Cortex of kidney (tissue), 1 donor: ENCODE data around the gene INTS3.

ENCODE experiments used
- DNase-seq: peaks from one replicate; lab custom pipeline; 2025; lab: John Stamatoyannopoulos, UW

The INTS3 gene

DNA sequence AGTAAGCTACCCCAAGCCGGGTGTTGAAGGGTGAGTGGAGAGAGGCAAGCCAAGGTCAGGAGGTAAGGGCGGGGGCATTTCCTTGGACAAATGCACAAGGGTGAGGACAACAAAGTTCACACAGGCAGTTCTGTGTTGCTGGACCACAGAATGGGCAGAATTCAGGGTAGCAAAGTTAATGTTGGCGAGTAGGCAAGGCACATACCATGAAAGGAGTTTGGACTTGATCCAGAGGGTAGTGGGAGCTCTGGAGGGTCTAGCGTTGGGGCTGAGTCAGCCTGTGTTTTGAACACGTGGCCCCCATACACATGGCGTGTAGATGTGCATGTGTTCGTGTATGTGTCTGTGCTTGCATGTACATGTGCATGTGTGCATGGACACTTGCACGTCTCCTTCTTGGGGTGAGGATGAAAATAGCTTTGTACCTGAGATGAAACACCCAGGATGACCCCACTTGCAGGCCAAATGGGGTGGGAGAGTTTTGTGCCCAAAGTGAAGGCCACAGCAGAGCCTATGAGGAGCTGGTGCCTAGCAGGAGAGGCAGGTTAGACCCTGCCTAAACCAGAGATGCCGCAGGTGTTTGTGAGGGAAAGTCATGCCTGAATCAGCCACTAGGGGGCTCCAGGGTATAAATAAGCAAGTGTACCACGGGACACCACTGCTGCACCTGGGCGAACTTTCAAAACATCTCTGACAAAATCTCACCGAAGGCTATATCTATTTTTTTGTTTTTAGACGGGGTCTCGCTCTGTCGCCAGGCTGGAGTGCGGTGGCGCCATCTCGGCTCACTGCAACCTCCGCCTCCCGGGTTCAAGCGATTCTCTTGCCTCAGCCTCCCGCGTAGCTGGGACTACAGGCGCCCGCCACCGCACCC, 69.2 kb downstream of the INTS3 start:
- DNase-seq = no peak

DNA sequence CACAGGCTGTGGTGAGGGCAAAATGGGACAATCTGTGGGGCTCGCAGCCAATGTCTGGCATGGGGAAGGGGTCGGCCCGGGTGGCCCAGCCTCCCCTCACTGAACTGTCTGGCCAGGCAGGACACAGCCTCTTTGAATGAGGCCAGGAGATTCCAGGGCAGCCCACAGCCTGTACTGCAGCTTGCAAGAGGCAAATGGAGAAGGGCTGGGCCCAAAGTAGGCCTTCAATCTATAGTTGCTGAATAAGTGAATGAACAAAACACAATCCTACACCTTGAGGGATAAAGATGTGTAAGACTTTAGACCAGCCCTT, 70.6 kb downstream of the INTS3 start:
- DNase-seq = no peak

DNA sequence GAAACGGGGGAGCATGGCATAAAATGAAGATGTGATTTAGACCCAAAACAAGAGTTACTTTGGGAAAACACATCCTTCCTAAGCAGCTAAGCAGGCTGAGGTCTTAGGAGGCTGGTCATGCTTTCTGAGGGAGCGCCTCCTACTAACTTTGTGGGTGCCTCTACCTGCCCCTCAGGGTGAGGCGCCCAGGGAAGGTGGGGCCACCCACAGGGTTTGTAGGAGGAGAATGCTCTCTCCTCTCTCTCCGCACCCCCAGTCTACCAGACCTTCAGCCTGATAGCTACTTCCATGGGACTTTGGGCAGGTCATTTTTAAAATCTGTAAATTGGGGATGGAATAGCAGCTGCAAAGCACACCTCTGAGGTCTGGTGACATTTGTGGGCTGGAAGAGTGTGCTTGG, 71.2 kb downstream of the INTS3 start:
- DNase-seq = no peak

DNA sequence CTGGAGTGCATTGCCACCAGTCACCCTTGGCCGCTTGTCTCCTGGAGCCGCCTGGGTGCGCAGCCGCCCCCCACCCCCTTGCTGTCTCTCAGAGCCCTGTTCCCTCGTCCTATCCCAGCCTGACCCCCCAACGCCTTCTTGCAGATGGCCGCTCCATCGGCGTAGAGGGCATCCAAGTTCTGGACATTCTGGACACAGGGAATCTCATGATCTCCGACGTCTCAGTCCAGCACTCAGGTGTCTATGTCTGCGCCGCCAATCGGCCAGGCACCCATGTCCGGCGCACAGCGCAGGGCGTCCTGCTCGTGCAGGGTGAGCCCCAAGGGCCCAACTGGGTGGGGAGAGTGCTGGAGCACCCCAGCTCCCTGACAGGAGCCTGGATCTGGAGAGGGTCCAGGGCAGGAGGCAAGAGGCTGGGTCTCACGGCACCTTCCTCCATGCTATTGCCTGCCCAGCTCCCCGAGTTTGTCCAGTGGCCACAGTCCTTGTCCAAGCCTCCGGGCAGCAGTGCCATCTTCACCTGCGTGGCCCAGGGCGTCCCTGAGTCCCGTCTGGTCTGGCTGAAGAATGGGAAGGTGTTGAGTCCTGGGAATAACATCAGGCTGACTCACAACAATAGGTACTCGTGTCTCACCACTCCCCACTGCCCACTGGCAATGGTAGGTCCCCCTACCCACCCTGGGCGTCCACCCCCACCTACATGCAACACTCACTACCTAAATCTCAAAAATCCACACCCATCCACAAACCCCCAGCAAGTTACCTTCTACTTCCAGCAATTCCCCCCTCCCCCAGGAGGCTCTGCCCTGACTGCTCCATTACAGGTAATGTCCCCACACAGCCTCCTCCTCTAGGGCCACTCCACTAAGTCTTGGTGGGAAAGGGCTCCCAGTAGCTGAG, 72.0 kb downstream of the INTS3 start:
- no peak for DNase-seq

DNA sequence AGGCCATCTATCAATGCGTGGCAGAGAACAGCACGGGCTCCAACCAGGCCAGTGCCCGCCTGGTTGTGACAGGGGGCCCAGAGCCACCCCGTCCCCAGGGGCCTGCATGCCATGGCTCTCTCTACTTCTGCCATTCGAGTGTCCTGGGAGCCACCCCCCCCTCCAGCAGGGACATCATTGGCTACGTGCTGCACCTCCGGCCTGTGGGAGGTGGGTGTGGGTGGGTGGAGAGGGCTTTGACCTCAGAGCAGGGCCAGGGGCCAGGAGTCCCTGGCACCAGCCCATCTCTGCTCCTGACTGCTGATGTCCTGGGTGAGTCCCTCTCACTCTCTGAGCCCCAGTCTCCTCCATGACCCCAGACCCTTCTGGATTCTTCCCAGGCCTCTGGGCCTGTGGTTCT, 72.7 kb downstream of the INTS3 start:
- DNase-seq = no peak

DNA sequence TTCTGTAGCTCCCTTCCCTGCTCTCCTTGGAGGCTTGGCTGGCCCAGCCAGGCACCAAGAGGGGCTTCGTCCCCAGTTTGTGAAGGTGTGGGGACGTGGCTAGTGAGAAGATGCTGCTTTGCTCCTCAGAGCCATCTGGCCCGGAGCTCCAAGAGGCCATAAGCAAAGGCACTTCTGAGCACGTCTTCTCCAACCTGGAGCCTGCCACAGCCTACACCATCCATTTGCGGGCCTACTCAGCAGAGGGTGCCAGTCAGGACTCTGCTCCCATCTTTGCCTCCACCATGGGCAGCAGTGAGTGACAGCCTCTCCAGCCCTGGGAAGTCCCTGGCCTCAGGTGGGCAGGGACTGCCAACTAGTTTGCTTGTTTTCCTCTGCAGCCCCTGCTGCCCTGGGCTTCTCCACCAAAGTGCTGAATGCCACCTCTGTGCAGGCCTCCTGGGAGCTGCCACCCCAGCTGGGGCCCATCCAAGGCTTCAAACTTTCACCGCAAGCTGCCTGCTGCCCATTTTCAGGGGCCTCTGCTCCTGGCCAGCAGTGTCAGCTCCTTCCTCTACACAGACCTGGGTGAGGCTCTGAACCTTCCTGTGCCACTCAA, 73.3 kb downstream of the INTS3 start:
- DNase-seq = no peak

DNA sequence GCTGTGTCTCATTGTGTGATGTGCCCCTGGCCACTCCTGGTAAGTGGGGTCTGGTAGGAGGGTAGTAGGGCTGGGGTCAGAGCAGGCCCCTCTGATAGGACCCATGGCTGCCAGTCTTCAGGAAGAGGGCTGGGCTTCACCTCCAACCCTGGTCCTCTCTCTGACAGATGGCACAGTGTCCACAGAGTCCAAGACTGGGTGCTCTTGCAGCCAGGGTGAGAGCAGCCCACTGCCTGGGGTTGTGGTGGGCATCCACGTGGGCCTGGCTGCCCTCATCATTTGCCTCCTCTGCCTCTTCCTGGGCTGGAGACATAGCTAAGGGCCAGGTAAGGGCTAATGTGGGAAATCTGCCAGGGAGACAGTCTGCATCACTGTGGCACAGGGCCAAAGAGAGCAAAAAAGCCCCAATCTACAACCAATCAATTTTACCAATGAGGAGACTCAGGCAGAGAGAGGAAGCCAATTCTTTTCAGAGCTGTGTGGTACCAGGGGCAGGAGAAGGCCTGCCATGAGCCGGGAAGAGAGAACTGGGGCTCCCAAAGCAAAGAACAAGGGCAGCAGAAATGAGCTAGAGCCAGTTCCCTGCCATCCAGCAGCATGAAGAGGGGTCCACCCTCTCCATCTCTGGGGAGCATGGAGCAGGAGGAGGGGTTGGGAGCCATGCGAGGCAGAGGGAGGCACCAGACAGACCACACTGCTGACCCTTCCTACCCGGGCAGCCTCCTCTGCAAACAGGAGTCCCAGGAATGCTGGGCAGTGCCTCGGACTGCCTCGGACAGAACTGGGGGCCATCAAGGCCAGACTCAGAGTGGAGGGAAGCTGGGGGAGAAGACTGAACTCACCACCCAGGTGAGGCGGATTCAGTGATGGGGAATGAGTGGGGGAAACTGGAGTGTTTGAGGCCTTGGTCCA, 74.2 kb downstream of the INTS3 start:
- no peak for DNase-seq

DNA sequence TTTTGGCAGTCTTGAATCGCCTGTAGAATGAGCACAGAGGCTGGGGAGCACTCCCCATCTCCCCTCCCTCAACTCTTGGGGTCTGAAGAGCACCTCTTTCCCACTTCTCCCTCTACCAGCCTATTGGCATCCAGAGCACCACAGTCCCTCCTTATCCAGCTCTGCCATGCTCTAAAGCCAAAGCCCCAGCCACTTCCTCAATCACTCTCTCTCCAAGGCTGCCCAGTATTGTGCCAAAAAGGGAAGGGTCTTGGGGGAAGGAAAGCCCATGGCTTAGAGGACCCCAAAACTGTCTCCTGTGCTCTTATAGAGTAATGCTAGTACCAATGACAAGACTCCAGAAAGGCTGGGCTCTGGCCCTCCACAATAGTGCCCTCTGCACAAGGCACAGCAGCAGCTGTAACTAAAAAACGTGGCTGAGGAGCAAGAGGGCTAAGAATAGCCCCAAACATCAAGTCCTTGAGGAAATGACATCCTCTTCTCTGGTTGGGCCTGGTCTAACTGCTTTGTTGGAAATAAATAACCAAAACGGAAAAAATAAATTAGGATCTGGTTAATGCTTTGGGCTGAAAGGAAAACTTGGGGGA, 75.7 kb downstream of the INTS3 start:
- no peak for DNase-seq

DNA sequence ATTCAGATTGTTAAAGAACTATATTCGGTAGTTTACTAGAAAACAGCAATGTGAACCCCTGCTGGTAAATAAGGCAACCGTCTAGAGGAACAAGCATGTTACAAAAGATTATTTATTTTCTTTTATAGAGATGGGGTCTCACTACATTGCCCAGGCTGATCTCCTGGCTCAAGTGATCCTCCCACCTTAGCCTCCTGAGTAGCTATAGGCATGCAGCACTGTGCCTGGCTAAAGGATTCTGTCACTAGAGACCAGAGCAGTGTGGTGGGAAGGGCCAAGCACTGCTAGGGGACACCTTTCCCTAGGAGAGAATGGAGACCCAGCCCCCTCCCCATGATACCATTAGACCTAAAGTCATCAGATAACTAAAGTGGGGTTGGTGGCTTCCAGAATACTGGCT, 76.3 kb downstream of the INTS3 start:
- no peak for DNase-seq

DNA sequence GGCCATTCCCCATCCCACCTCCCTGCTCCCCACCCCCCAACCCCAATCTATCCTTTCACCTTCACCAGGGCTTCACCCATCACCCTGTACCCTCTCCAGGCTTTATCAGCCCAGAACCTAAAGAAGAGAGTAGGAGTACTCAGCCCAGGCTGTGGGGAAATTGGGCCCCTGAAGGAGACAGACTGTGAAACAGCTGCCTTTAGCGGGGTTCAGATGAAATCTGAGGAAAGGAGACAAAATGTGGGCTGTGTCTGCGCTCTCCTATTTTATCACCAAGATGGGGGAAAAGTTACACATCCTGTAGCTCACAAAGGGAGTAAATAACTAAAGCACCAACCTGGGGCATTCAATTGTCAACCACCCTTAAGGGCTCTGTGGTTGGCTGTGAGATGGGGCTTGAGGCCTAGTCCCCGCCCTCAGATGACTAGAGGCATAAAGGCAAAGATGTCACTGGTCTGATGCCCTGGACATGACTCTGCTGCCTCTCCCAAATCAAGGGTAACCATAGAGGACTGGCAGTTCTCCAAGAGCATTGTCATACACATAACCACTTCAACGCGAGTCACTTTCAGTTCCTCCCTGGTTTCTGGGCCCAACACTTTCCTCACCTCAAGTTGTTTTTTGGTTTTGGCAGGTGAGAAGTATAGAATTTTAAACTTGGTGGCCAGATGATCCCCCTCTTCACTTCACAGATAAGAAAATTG, 77.3 kb downstream of the INTS3 start:
- DNase-seq = no peak

DNA sequence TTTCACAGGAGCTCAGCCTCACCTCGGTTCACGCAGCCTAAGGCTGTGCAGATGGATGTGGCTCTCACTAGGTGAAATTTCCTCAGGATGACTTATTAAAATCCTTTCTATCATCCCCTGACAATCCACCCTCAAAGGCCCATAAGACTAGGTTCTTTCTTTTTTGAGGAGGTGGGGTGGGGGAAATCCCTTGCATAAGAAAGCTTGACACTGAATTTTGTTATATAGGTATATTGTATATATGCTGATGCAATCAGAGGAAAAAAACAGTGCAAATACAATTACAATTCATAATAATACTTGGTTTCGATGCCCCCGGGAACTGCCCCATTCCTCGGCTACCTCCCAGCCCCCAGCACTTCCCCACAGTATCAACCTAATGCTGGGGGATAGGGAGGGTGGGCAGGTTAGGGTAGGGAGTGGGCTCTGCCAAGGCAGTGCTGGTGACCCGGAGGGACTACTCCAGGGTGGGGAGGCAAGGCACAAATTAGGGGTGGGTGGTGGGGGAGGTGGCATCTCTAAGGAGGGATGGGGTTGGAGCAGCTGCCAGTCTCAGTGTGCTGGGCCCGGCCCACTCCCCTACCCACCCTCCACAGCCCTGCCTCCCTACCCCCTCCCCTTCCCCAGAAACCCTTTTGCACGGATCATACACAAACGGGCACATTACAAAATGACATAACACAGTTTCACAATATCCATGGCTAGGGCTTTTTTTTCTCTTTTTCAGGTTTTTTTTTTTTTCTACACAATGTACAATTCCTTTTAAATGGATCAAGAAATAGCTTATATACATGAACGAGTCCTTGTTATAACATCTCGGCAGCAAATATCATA, 78.3 kb downstream of the INTS3 start:
- no peak for DNase-seq

DNA sequence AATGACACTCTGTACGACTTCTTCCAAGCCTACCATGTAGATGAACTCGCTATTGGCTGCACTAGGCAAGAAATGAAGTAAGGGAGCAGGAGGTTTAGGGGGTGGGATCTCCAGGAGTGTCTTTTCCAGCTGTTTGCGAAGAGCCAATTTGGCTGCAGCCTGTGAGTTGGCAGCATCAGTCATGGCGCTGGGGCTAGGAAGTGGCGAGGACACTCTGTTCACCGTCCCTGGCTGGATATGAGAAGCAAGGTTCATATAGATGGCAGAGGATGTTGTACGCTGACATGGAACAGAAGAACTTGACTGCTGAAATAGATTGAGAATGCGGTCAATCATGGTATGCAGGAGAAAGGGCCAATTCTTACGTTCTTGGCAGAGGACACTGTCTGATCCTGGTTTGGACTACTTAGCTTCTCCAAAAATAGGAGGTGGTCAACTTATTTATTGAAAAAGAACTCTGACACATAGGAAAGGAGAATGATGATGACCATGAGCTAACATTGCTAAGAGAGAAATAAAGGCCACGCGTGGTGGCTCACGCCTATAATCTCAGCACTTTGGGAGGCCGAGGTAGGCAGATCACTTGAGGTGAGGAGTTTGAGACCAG, 88.5 kb downstream of the INTS3 start:
- no peak for DNase-seq

DNA sequence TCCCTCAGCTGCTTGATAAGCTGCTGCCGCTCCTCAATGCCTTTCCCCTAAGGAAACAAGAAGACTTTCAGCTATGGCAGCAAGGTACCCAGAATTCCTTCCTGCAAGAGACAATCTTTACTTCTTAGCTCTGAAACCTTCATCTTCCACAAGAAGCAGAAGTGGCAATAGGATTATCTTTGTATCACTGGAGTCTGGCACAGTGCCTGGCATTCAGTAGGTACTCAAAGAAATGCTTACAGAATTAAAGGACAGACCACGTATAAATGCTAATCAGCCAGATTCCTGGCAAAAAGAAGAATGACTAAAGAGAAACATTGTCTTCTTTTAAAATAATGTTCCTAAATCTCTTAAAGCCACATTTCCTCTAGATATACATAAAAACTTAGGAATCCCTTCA, 91.0 kb downstream of the INTS3 start:
- no peak for DNase-seq
